Calu3 (cell line): ENCODE data around the gene ENPP7. TPM values are rescaled to one million over a fixed set of nuclear protein-coding genes. Genes with fewer than 3 reads are reported as not detected.

Experiments
- BruUV-seq: library from RNA; stranded (reverse); fragments of 400-500 nt; replicated peaks from 2 replicates; lab custom pipeline; 2021; lab: Mats Ljungman, UMichigan
- CTCF ChIA-PET: fragments of 300-600 bp; sonication (Branson Sonifier 250); formaldehyde crosslinking; loops from one replicate; lab custom pipeline; 2022; ENCODE audit warnings: antibody characterized with exemption; lab: Charles Lee
- DNase-seq: peaks from one replicate; pipeline ENCODE4 v3.0.0; 2022
- H3K27ac Mint-ChIP-seq: one replicate; pipeline ENCODE4 v1.8.0; 2022; ENCODE audit warnings: mixed read lengths; ENCODE audit not compliant: unreplicated experiment
- H3K27me3 Mint-ChIP-seq: one replicate; pipeline ENCODE4 v1.8.0; 2022; ENCODE audit warnings: mixed read lengths; ENCODE audit not compliant: unreplicated experiment
- H3K36me3 Mint-ChIP-seq: one replicate; pipeline ENCODE4 v1.8.0; 2022; ENCODE audit warnings: mild to moderate bottlenecking, moderate library complexity, mixed read lengths; ENCODE audit not compliant: insufficient read depth, unreplicated experiment
- H3K4me1 Mint-ChIP-seq: one replicate; pipeline ENCODE4 v1.8.0; 2022; ENCODE audit warnings: mild to moderate bottlenecking, low read depth, mixed read lengths; ENCODE audit not compliant: unreplicated experiment
- H3K4me3 Mint-ChIP-seq: one replicate; pipeline ENCODE4 v1.8.0; 2022; ENCODE audit warnings: mild to moderate bottlenecking, low read depth, moderate library complexity, mixed read lengths; ENCODE audit not compliant: unreplicated experiment
- H3K9me3 Mint-ChIP-seq: one replicate; pipeline ENCODE4 v1.8.0; 2022; ENCODE audit warnings: low read depth, mixed read lengths; ENCODE audit not compliant: unreplicated experiment
- CTCF ChIP-seq: fragments of 200-600 bp; IDR thresholded peaks from one replicate; pipeline ENCODE4 v1.8.0; 2022; ENCODE audit warnings: antibody characterized with exemption; ENCODE audit not compliant: unreplicated experiment
- intact Hi-C: fragments of 100-400 bp; cut with micrococcal nuclease; formaldehyde crosslinking; loops from one replicate; pipeline ENCODE4 v1.10.0; 2022; ENCODE audit not compliant: unreplicated experiment
- total RNA-seq: library from RNA; stranded (reverse); gene quantifications from 2 replicates; pipeline ENCODE4 v1.2.3, GENCODE V29; 2022

ENPP7 gene
- total RNA-seq, 1 experiment from 2014 or later, result not detected

- no peak for TF ChIP-seq CTCF
- H3K27ac Mint-ChIP-seq, result no peak overlapping the region
- intact Hi-C loops, result no loop called here
- CTCF ChIA-PET, result interaction anchor here (0.6 to 1.7 kb wide), 2 partner anchors 11 to 314 kb away, joined by 4 read pairs; no protein-coding TSS in a partner anchor
- H3K36me3 Mint-ChIP-seq, result peaks cover 4% of the 10 kb centered on the region
- no peaks in the 10 kb centered on the region for H3K9me3 Mint-ChIP-seq
- DNase-seq, result no peak
- H3K4me3 Mint-ChIP-seq, result no peak overlapping the region
- no TSS peak for BruUV-seq
- H3K27me3 Mint-ChIP-seq, result peaks cover 97% of the 10 kb centered on the region
- H3K4me1 Mint-ChIP-seq, result no peaks in the 10 kb centered on the region
These were observed 46.4 kb upstream of the ENPP7 start for GRCh38 chr17:79684132-79684985.

GRCh38 chr17:79685121-79685520 lies 45.6 kb upstream of the ENPP7 start:
- intact Hi-C loops, result no loop called here
- BruUV-seq, result no TSS peak
- no peaks in the 10 kb centered on the region for H3K9me3 Mint-ChIP-seq
- H3K36me3 Mint-ChIP-seq, result peaks cover 3% of the 10 kb centered on the region
- no peaks in the 10 kb centered on the region for H3K4me1 Mint-ChIP-seq
- H3K27me3 Mint-ChIP-seq, result peaks cover 97% of the 10 kb centered on the region
- TF ChIP-seq CTCF, result no peak
- no peak for DNase-seq
- CTCF ChIA-PET, result interaction anchor here (1.7 kb wide), 1 partner anchor 11 kb away, joined by 4 read pairs; no protein-coding TSS in a partner anchor
- no peak overlapping the region for H3K4me3 Mint-ChIP-seq
- H3K27ac Mint-ChIP-seq, result no peak overlapping the region

GRCh38 chr17:79686476-79686875 lies 44.3 kb upstream of the ENPP7 start:
- Mint-ChIP-seq H3K27ac (no peak overlapping the region), H3K4me3 (no peak overlapping the region), H3K27me3 (peaks cover 97% of the 10 kb centered on the region), H3K9me3 (no peaks in the 10 kb centered on the region), H3K36me3 (no peaks in the 10 kb centered on the region), H3K4me1 (no peaks in the 10 kb centered on the region)
- no peak for TF ChIP-seq CTCF
- DNase-seq, result no peak
- CTCF ChIA-PET, result interaction anchor here (1.7 kb wide), 1 partner anchor 9 kb away, joined by 4 read pairs; no protein-coding TSS in a partner anchor
- intact Hi-C loops, result no loop called here
- BruUV-seq, result no TSS peak

GRCh38 chr17:79690466-79690865 lies 40.3 kb upstream of the ENPP7 start:
- no peak for DNase-seq
- H3K4me1 Mint-ChIP-seq, result no peaks in the 10 kb centered on the region
- intact Hi-C loops, result no loop called here
- no peak overlapping the region for H3K4me3 Mint-ChIP-seq
- BruUV-seq, result no TSS peak
- H3K9me3 Mint-ChIP-seq, result no peaks in the 10 kb centered on the region
- no peak for TF ChIP-seq CTCF
- no peaks in the 10 kb centered on the region for H3K36me3 Mint-ChIP-seq
- CTCF ChIA-PET, result no interaction called here
- peaks cover 95% of the 10 kb centered on the region for H3K27me3 Mint-ChIP-seq
- H3K27ac Mint-ChIP-seq, result no peak overlapping the region
